GM23248 (cell line): Measurements from ENCODE around the gene PTPRT. TPM values are rescaled to one million over a fixed set of nuclear protein-coding genes. Genes with fewer than 3 reads are reported as not detected.

Experiments used
- DNase-seq: peaks from one replicate; pipeline ENCODE4 v3.0.0-alpha.2; 2015
- H2AFZ ChIP-seq: fragments of 200-600 bp; sonication (generic); 2 replicates; pipeline ENCODE4 v1.6.1; 2016; ENCODE audit warnings: antibody characterized with exemption
- H3F3A ChIP-seq: fragments of 200-600 bp; sonication (generic); 2 replicates; pipeline ENCODE4 v1.6.1; 2016; ENCODE audit warnings: mild to moderate bottlenecking, antibody characterized with exemption, mixed run types; ENCODE audit not compliant: insufficient read depth
- H3K27ac ChIP-seq: fragments of 200-600 bp; sonication (generic); 2 replicates; pipeline ENCODE4 v1.5.1; 2016; ENCODE audit warnings: mild to moderate bottlenecking
- H3K27me3 ChIP-seq: fragments of 200-600 bp; sonication (generic); replicated peaks from 2 replicates; pipeline ENCODE4 v1.6.1; 2016; ENCODE audit warnings: mild to moderate bottlenecking; ENCODE audit not compliant: insufficient read depth
- H3K36me3 ChIP-seq: fragments of 200-600 bp; sonication (generic); 2 replicates; pipeline ENCODE4 v1.6.1; 2016; ENCODE audit warnings: low read depth, mild to moderate bottlenecking
- H3K4me1 ChIP-seq: fragments of 200-600 bp; sonication (generic); 2 replicates; pipeline ENCODE4 v1.6.1; 2016; ENCODE audit warnings: mild to moderate bottlenecking; ENCODE audit not compliant: insufficient read depth
- H3K4me2 ChIP-seq: fragments of 200-600 bp; sonication (generic); one replicate; pipeline ENCODE4 v1.6.1; 2016; ENCODE audit warnings: mild to moderate bottlenecking; ENCODE audit not compliant: unreplicated experiment
- H3K4me3 ChIP-seq: fragments of 200-600 bp; sonication (generic); 2 replicates; pipeline ENCODE4 v1.5.1; 2016; ENCODE audit warnings: mild to moderate bottlenecking
- H3K79me2 ChIP-seq: fragments of 200-600 bp; sonication (generic); 2 replicates; pipeline ENCODE4 v1.6.1; 2016; ENCODE audit warnings: mild to moderate bottlenecking; ENCODE audit not compliant: insufficient read depth
- H3K9ac ChIP-seq: fragments of 200-600 bp; sonication (generic); 2 replicates; pipeline ENCODE4 v1.6.1; 2016; ENCODE audit warnings: mild to moderate bottlenecking
- H3K9me2 ChIP-seq: fragments of 200-600 bp; sonication (generic); 2 replicates; pipeline ENCODE4 v1.6.1; 2016; ENCODE audit warnings: mixed run types, mild to moderate bottlenecking, moderate library complexity; ENCODE audit not compliant: insufficient read depth
- H3K9me3 ChIP-seq: fragments of 200-600 bp; sonication (generic); one replicate; pipeline ENCODE4 v1.6.1; 2017; ENCODE audit warnings: low read depth
- H4K20me1 ChIP-seq: fragments of 200-600 bp; sonication (generic); 2 replicates; pipeline ENCODE4 v1.6.0; 2016; ENCODE audit not compliant: insufficient read depth
- EZH2 ChIP-seq: fragments of 200-600 bp; sonication (generic); IDR thresholded peaks from 2 replicates; pipeline ENCODE4 v1.6.1; 2018; ENCODE audit warnings: antibody characterized with exemption, mild to moderate bottlenecking; ENCODE audit not compliant: insufficient read depth, poor library complexity, severe bottlenecking
- EZH2phosphoT487 ChIP-seq: fragments of 200-600 bp; sonication (generic); IDR thresholded peaks from 2 replicates; pipeline ENCODE4 v1.6.1; 2018; ENCODE audit warnings: antibody characterized with exemption, moderate library complexity, mild to moderate bottlenecking, low read depth; ENCODE audit not compliant: insufficient read depth
- WGBS, 2 experiments: methylation state at CpG; one replicate each; pipeline ENCODE4 v1.1.6; 2015 to 2017; ENCODE audit warnings: low lambda C conversion rate in 2 of 2, low coverage in 1 of 2; ENCODE audit errors: missing lambda C conversion rate in 2 of 2; 5-methylcytosine and 5-hydroxymethylcytosine counted together
- in situ Hi-C: fragments of 300-500 bp; cut with MboI; formaldehyde crosslinking; loops from 2 replicates; pipeline ENCODE4 v1.15.0; 2020
- polyA plus RNA-seq: library from polyadenylated mRNA; unstranded; fragments of >200 nt; fragmentation: Nextera tagmentation; extraction: Ambion mirVana; gene quantifications from 2 replicates; pipeline ENCODE4 v1.2.1, GENCODE V29; 2016
- total RNA-seq: library from RNA; depleted of rRNA; stranded (reverse); fragments of >200 nt; shearing (Covaris generic); gene quantifications from 2 replicates; pipeline ENCODE4 v1.2.3, GENCODE V29; 2014

PTPRT gene
- total and polyA plus RNA-seq, 2 experiments from 2014 or later, result not detected

DNA sequence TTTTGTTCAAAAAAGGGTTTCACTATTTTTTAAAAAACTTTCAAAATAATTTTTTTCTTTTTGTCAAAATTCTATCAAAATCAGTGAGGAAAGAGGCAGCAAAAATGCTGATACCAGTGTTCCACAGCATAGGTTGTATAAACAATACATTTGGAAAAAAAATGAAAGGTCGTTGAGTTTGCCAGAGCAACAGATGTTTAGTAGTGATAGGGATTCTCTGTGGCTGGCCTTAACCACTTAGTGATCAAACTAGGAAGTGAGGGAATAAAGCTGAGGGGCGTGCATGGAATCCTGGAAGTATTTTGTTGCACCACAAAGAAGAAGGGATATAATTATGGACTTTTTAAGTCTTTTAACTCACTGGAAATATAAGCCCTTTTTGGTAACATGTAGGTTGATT lies 1016.3 kb downstream of the PTPRT start:
- no peak overlapping the region for H3K9ac ChIP-seq
- H3K27ac ChIP-seq, result no peak overlapping the region
- no peaks in the 10 kb centered on the region for H3K36me3 ChIP-seq
- no peaks in the 10 kb centered on the region; the same call in 1 of the 2 replicates for H3K9me2 ChIP-seq
- in situ Hi-C loops, result no loop called here
- H3K4me3 ChIP-seq, result no peak overlapping the region
- no peak overlapping the region for H2AFZ ChIP-seq
- H3K9me3 ChIP-seq, result no peaks in the 10 kb centered on the region
- no peaks in the 10 kb centered on the region for H3K4me1 ChIP-seq
- H3K79me2 ChIP-seq, result no peaks in the 10 kb centered on the region
- H3K27me3 ChIP-seq, result no peaks in the 10 kb centered on the region
- no peaks in the 10 kb centered on the region for H4K20me1 ChIP-seq
- no peak for TF ChIP-seq EZH2phosphoT487
- TF ChIP-seq EZH2, result no peak
- no peak for DNase-seq
- H3F3A ChIP-seq, result no peaks in the 10 kb centered on the region
- no peak overlapping the region for H3K4me2 ChIP-seq
- WGBS, 2 experiments, result 1 to 4% methylated on average over 2 of the region's 2 CpGs

DNA sequence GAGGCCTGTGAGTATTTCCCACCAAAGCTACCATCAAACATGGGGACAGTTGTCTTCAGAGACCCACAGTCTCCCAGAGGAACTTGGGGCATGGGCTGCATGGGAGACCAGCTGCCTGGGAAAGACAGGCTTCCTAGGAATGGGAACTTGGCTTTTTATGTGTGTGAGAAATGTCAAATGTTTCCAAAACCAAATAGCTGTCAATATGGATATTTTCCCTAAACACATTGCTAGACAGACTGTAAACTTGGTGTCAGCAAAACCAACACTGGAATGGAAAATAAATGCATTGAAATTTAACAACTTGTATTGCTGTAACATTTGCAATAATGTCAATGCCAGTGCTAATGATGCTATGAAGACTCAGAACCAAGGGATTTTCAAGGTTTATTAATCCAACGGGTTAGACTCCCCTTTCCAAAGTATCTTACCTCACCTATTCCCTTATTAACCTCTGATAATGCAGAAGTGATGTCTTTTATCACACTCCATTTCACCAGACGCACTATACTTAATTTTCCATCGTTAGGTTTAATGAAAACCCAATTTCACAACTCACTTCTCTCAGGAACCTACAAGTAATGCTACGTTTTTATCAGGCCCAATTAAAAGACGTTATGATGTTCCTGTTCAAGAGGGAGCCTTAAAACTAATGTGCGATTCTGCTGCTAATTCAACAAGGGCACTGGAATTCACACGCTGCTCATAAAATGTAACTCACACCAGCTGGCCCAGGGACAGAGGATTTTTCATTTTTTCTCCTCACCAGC lies 1025.4 kb downstream of the PTPRT start:
- Histone ChIP-seq H3K9me3 (no peaks in the 10 kb centered on the region), H3K4me2 (no peak overlapping the region), H3K9ac (no peak overlapping the region), H4K20me1 (no peaks in the 10 kb centered on the region), H3K27me3 (no peaks in the 10 kb centered on the region), H3F3A (no peaks in the 10 kb centered on the region), H2AFZ (no peak overlapping the region), H3K36me3 (no peaks in the 10 kb centered on the region), H3K9me2 (no peaks in the 10 kb centered on the region), H3K79me2 (no peaks in the 10 kb centered on the region), H3K4me1 (no peaks in the 10 kb centered on the region), H3K4me3 (no peak overlapping the region), H3K27ac (no peak overlapping the region)
- in situ Hi-C loops, result no loop called here
- no peak for DNase-seq
- WGBS, 2 experiments, result 13% methylated on average over 7 of the region's 7 CpGs
- TF ChIP-seq EZH2phosphoT487, result no peak
- no peak for TF ChIP-seq EZH2

DNA sequence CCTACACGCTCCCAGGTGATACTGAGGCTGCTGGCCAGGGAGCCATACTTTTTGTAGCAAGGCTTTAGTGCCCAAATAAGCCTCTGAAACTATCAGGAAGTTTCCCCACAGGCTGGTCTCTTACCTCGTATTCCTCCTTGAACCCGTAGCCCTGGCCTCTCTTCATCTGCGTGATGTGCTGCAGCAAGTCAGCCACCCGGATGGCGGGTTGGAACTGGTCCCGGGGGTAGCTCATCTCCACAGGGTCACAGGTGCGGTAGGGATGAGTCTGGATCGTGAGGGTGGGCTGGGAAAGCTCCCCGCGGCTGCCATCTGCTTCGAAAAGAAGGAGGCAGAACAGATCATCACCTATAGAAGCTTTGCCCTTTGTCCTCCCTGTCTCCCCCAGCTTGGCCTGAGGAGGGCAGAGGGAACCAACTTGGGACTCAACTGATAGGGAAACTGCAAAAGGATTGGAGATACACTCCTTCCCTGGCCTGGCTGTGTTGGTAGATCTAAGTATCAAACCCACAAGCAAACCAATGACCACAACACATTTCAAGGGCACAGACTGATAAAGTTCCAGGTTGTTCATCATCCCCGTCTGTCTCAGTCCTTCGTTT lies 1028.4 kb downstream of the PTPRT start:
- WGBS, 2 experiments, result 27 to 41% methylated on average over 14 of the region's 14 CpGs

DNA sequence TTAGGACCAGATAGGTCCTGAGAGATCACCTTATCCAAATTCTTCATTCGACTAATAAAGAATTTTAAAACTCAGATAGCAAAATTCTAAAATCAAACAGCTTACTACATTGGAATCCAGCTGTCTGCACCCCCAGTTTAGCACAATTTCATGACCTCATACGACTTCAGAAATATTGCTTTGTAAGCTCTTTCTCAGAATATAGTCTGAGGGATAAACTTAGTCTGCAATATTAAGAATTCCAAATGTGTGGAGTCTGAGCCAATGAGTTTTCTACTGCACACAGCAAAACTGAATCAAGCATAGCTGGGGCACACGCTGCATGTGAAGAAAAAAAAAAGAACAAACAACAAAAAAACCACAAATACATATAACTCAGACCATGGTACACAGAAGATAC lies 1029.9 kb downstream of the PTPRT start:
- Histone ChIP-seq H3K36me3 (no peaks in the 10 kb centered on the region), H3K27me3 (no peaks in the 10 kb centered on the region), H2AFZ (no peak overlapping the region), H3K4me3 (no peak overlapping the region), H3K4me1 (no peaks in the 10 kb centered on the region), H4K20me1 (no peaks in the 10 kb centered on the region), H3K9ac (no peak overlapping the region), H3K27ac (no peak overlapping the region), H3K79me2 (no peaks in the 10 kb centered on the region), H3F3A (no peaks in the 10 kb centered on the region), H3K9me2 (no peaks in the 10 kb centered on the region), H3K9me3 (no peaks in the 10 kb centered on the region), H3K4me2 (no peak overlapping the region)
- in situ Hi-C loops, result no loop called here
- no peak for TF ChIP-seq EZH2phosphoT487
- no peak for DNase-seq
- WGBS, 2 experiments, result 6 to 9% methylated on average over 3 of the region's 3 CpGs

More for the DNA sequence above, 1028.4 kb downstream of the PTPRT start:
- Histone ChIP-seq H3K9me3 (no peaks in the 10 kb centered on the region), H3K36me3 (no peaks in the 10 kb centered on the region), H4K20me1 (no peaks in the 10 kb centered on the region), H3K4me3 (no peak overlapping the region), H3K79me2 (no peaks in the 10 kb centered on the region), H3K27me3 (no peaks in the 10 kb centered on the region), H3K9ac (no peak overlapping the region), H3K9me2 (no peaks in the 10 kb centered on the region), H3K4me1 (no peaks in the 10 kb centered on the region), H3F3A (no peaks in the 10 kb centered on the region), H3K27ac (no peak overlapping the region), H2AFZ (no peak overlapping the region), H3K4me2 (no peak overlapping the region)
- in situ Hi-C loops, result no loop called here
- TF ChIP-seq EZH2 (no peak), EZH2phosphoT487 (no peak)
- DNase-seq, result no peak
